GM21390 (cell line): ENCODE results near the gene SEMA6D.
"Not testable (repeated sequence)": the region's sequence is repeated elsewhere in the genome, so short reads cannot be mapped to it uniquely, and the experiment has no call there.

ENCODE experiments used
- ATAC-seq: cut with Tn5 transposase; IDR thresholded peaks from one replicate; pipeline ENCODE4 v1.9.1; 2021; ENCODE audit not compliant: unreplicated experiment

Gene SEMA6D

DNA sequence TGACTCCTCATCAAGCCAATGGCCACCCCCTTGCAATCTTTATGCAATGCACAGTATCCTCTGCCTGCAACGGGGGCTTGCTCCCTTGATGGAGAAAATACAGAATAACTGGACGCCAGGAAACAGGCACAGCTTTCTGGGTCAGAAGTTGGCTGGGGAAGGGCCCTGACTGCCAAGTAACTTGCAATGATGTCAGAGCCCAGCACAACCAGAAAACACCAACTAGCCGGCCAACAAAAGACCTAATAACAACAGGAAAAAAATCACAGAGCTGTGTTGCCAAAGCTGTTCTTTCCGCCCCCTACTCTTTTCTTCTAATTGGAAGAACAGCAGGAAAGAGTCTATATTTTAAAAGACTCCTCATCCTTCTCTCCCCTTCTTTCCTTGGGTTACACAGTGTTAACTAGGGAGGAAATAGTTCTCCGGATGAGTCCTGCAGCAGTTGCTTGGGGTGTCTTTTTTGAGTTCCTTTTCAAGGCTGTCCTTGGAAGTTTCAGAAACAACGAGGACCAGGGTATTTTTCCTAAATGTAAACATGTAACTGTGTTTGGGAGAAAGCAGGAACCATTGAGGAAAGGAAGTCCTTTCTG lies 1.4 kb upstream of the SEMA6D start:
- no peak for ATAC-seq

DNA sequence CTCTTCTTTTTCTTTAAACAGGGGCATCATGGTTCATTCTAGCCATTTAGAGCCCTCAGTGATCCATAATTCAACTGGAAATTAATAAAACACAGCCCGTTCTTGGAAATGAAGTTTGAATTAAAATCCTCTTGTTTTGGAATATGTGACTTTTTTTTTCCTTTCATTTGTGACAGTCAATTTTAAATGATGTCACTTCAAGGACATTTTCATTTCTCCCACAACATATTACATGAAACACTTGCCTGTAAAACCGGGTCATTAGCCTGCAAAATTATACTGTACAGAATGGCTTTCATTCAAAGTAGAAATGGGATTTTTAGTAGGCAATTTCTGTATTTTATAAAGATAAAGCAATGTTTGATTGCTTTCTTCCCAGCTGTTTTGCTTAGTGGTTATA lies 789 bp upstream of the SEMA6D start:
- ATAC-seq: no peak

DNA sequence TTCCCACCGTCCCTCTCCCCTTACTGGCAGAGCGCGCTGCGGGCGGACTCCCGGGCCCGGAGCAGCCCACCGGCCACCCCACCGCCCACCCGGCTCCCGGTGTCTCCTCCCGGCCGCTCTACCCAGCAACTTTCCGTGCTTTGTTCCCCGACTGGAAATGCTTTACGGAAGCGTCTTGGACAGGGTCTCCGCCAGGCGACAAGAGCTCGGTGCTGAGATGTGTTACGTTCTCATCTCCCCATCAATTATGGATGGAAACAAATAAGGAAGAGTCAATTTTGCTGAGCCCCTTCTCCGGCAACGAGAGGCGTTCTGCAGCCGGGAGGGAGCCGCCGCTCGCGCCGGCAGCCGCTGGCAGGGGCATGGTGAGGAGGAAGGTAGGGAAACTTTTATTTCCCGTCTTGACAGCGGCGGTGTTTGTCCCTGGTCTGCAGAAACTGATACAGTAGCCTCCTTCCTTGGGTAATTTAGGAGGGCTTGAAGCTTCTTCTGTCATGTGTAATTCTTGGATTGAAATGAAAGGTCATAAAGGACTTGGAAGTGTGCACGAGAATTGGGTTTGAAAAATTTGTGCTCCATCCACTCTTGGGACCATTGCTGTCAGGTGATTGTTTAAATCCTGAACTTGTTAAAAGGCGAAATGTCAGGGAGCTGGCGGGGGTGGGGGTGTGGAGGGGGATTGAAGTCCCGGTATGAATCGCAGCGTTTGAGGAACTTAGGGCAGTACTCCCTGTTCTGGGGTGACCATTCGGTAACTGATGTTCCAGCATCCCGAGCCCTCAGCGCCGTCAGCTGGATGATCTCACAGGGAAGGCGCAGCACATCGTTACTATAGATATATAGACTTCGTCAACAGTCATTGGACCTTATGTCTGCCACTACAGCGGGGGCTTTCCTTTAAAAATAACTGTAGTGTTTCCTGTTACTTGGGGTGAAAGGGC lies 1.5 kb downstream of the SEMA6D start:
- no peak for ATAC-seq

DNA sequence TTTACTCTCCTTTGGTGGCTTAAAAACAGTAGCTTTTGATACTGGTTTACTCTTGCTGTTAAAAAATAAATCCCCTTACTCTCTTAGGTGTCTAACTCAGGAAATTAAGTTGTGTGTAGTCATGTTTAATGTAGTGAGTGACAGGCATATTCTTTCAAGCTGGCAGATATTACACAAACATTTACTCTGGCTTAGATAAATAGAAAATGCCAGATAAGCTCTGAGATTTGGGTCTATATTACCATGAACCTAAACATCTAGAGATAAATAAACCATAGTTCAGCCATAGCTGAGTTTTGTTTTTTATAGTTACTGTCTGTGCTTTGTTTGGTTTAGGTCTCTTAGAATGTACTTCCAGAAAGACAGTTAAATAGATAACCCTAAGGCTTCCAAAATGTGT lies 2.4 kb downstream of the SEMA6D start:
- no peak for ATAC-seq

DNA sequence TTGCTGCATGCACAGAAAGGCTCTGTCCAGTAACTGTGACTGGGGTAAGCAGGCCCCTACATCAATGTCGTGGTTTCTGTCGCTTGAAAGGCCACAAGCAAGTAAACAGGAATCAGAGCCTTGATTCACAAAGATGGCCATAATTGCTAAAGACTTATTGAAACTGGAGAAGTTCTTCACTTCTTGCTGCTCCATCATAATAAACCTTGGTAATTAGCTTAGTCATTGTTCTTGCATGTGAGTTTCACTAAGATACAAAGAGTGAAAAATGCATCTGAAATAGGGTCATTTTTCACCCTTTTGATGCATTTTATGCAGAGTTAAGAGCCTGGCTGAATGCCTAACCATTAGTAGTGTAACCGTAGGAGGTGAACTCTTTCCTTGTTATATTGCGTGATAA lies 3.2 kb downstream of the SEMA6D start:
- no peak for ATAC-seq

DNA sequence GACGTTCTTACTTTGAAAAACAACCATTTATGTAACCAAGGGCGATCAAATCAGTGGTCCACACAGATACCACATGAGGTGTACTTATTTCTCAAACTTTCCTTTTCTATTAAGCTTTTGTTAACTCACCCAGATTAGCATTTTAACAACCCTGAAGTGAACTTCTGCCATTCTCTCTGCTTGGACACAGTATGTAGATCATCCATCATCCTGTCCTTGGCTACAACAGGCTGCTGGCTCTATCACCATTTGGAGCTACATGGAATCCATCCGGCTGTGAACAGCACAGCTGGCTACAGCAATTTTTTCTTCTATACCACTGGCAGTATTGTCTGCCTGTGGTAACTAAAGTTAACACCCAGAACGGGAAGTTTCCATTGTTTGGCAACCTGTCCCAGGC lies 4.4 kb downstream of the SEMA6D start:
- no peak for ATAC-seq

DNA sequence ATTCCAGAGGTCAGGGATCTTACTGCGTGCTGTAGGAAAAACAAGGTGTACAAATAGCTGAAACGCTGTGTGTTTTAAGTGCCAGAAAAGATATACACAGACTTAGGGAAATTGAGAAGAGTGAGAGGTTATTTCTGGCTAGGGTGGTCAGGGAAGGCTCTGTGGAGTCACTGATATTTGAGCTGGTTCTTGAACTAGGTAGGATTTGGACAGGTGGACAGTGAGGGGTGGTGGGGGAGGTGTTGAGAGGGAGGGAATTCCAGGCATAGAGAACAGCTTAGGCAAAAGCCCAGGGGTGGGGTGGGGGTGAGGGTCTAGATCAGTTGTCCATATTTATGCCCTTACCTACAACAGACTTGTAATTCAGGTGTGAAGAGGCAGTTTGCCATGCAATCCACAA lies 7.0 kb downstream of the SEMA6D start:
- ATAC-seq: no peak

GRCh38 chr15:47725051-47725450 lies 7.7 kb downstream of the SEMA6D start:
- ATAC-seq: no peak

- ATAC-seq: no peak
These were observed 8.6 kb downstream of the SEMA6D start for GRCh38 chr15:47725906-47726305.

DNA sequence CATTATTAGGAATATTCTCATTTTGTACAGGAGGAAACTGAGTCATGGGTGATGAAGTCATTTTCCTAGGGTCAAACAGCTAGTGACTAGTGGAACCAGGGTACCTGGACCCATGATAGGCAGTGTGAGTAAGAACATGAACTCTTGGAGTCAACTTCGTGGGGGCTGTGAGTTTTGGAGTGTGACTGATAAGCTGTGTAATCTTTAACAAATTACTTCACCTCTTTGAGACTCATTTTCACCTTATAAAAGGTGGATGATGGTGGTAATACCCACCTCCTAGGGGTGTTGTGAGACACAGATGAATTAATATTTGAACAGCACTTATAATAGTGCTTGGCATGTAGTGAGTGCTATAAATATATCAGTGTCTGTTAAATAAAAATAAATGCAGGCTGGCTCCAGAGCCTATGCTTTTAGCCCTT lies 9.1 kb downstream of the SEMA6D start:
- ATAC-seq: no peak

DNA sequence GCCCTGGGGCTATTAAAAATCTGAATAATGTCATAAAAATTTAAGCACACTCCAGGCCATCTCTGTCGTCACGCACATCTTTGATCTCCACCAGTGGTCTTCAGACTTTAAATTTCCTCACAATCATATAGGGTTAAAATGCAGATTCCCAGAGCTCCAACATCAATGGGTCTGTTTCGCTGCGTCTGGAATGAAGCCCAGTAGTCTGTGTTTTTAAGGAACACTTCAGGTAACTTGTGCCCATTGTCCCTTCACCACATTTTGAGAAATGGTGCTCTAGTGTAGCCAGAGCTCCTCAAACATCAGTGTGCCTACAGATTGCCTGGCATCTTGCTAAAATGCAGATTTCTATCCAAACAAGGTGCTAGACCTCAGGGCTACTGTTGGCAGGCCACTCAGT lies 9.8 kb downstream of the SEMA6D start:
- ATAC-seq: no peak

DNA sequence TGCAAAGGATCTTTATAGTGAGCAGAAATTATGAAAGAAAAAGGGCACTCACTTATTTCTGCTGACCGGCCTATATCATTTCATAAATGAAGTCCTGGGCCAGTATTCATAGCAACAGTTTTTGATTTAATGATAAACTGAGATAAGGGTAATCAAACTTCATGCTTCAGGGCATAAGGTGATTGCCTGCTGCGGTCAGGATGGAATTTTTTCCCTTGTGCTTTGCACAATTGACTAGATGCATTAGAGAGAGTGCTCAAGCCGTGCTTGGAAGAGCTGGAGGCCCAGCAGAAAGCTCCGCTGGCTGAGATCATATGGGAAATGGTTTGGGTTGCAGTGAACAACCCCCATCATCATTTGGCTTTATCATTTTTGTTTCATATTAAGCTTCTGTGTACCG lies 10.4 kb downstream of the SEMA6D start:
- ATAC-seq: no peak

DNA sequence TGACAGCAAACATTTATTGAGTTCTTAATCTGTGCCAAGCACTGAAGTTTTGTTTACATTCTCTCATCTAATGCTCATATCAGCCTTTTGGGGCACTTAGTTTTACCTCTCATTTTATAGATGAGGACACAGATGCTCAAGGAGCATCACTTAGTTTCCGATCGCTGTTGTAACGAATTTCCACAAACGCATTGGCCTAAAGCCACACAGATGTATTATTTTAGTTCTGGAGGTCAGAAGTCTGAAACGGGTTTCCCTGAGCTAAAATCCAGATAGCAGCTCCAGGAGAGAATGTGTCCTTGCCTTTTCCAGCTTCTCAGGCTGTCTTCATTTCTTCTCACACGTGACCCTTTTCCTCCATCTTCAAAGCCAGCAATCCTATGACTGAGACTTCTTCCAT lies 11.1 kb downstream of the SEMA6D start:
- ATAC-seq: no peak

DNA sequence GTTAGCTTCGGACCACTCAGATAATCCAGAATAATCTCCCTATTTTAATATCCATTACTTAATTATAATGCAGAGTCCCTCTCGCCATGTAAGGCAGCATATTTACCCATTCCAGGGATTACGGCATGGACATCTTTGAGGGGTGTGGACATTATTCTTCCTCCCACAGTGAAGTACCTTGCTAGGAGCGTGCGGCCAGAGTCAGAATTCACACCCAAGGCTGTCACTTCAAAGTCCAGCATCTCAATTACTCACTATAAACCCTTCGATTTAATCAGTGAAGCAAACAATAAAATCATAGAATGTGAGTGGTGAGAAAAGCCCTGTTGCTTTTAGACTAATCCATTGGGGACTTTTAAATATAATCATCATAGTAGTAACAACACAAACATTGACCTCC lies 11.6 kb downstream of the SEMA6D start:
- no peak for ATAC-seq

- no peak for ATAC-seq
These were observed 13.9 kb downstream of the SEMA6D start for GRCh38 chr15:47731230-47731629.

- no peak for ATAC-seq
These were observed 14.9 kb downstream of the SEMA6D start for GRCh38 chr15:47732248-47732647.

DNA sequence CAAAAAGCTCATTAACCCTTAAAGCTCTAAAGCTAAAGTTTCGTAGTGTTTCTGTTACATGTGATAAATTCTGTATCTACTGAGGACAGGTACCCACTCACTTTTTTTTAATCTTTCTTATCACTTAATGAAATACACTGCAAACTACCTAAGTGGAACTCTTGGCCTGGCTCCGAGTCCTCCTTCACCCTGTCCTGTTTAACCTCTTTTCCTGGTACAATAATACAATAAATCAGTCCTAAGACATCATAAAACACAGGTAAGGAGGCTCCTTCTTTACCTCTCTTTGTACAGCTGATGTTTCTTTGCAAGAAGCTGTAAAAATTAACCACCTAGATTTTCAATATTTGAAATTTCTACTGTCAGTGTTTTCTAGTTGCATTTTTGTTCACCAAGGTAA lies 15.8 kb downstream of the SEMA6D start:
- ATAC-seq: no peak

DNA sequence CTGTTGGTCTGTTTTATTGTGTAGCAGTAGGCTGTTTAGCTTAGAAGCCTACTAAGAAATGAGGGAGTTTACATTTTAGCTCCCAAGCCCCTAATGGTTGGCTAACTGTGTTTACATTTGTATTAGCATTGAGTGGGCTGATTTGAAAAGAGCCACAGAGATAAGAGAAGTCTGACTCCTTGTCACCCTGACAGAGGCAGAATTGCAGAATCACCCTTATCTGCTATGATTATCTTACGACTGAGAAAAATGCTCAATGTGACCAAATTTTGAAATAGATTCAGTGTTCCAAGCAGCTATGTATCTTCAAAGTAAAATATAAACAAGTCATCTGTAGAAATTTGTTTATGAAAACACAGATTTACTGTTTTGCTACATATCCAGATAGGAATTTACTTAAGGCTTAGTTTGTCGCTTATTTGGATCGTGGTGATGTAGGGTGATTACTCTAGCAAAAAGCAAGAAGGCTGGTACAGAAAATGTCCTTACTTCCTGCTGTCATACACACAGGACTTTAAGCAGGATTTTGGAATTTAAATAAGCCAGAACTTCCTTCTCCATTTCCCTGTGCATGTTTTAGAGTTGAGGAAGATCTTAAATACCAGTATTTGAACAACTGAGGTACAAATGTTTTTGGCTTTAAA lies 19.0 kb downstream of the SEMA6D start:
- no peak for ATAC-seq

GRCh38 chr15:47737477-47737876 lies 20.2 kb downstream of the SEMA6D start:
- no peak for ATAC-seq

GRCh38 chr15:47738144-47738825 lies 21.0 kb downstream of the SEMA6D start:
- not testable (repeated sequence) for ATAC-seq

GRCh38 chr15:47741082-47741481 lies 23.8 kb downstream of the SEMA6D start:
- ATAC-seq: no peak
